Type B pancreatic cell (in vitro differentiated cells): ENCODE results near the gene CRB1. TPM values are rescaled to one million over a fixed set of nuclear protein-coding genes. Genes with fewer than 3 reads are reported as not detected.
A peak's percentile ranks its signal among the peaks of the same experiment; 100 is the strongest.
"Not testable (repeated sequence)": the region's sequence is repeated elsewhere in the genome, so short reads cannot be mapped to it uniquely, and the experiment has no call there.

Source experiments
- DNase-seq: peaks from one replicate; pipeline ENCODE4 v3.0.0; 2021; ENCODE audit warnings: mixed read lengths; ENCODE audit not compliant: unreplicated experiment; ENCODE audit errors: extremely low spot score
- H3K27ac Mint-ChIP-seq: 2 replicates; pipeline ENCODE4 v1.8.0; 2021; ENCODE audit warnings: mild to moderate bottlenecking, mixed read lengths
- H3K27me3 Mint-ChIP-seq: 2 replicates; pipeline ENCODE4 v1.8.0; 2021; ENCODE audit warnings: mixed read lengths
- H3K36me3 Mint-ChIP-seq: 2 replicates; pipeline ENCODE4 v1.8.0; 2021; ENCODE audit warnings: mixed read lengths
- H3K4me1 Mint-ChIP-seq: one replicate; pipeline ENCODE4 v1.8.0; 2021; ENCODE audit warnings: mixed read lengths; ENCODE audit not compliant: unreplicated experiment
- H3K4me3 Mint-ChIP-seq: 2 replicates; pipeline ENCODE4 v1.8.0; 2021; ENCODE audit warnings: mild to moderate bottlenecking, mixed read lengths
- H3K9me3 Mint-ChIP-seq: 2 replicates; pipeline ENCODE4 v1.8.0; 2021; ENCODE audit warnings: mixed read lengths
- CTCF ChIP-seq: fragments of 200-600 bp; sonication (generic); conservative IDR thresholded peaks from 2 replicates; pipeline ENCODE4 v1.5.0; 2021; ENCODE audit warnings: antibody characterized with exemption, mild to moderate bottlenecking
- total RNA-seq: library from RNA; stranded (reverse); gene quantifications from 2 replicates; pipeline ENCODE4 v1.2.1, GENCODE V29; 2021; ENCODE audit warnings: low replicate concordance

The CRB1 gene
- total RNA-seq, 1 donor from 2014 or later, result 5.7 TPM

- Mint-ChIP-seq H3K27me3 (no peaks in the 10 kb centered on the region), H3K4me1 (no peaks in the 10 kb centered on the region), H3K4me3 (no peak overlapping the region), H3K9me3 (no peaks in the 10 kb centered on the region), H3K36me3 (no peaks in the 10 kb centered on the region), H3K27ac (no peak overlapping the region)
- no peak for TF ChIP-seq CTCF
- no peak for DNase-seq
Measured at GRCh38 chr1:197397895-197398294, 129.8 kb downstream of the CRB1 start.

GRCh38 chr1:197399755-197400521, 131.9 kb downstream of the CRB1 start:
- no peak overlapping the region for H3K4me3 Mint-ChIP-seq
- H3K27ac Mint-ChIP-seq, result no peak overlapping the region
- no peak for DNase-seq
- no peaks in the 10 kb centered on the region for H3K27me3 Mint-ChIP-seq
- no peaks in the 10 kb centered on the region for H3K9me3 Mint-ChIP-seq
- H3K36me3 Mint-ChIP-seq, result no peaks in the 10 kb centered on the region
- TF ChIP-seq CTCF, result peak; percentile 70
- no peaks in the 10 kb centered on the region for H3K4me1 Mint-ChIP-seq

GRCh38 chr1:197400522-197400902, 132.5 kb downstream of the CRB1 start:
- H3K36me3 Mint-ChIP-seq, result no peaks in the 10 kb centered on the region
- DNase-seq, result no peak
- H3K27me3 Mint-ChIP-seq, result no peaks in the 10 kb centered on the region
- H3K27ac Mint-ChIP-seq, result no peak overlapping the region
- TF ChIP-seq CTCF, result no peak
- no peak overlapping the region for H3K4me3 Mint-ChIP-seq
- H3K4me1 Mint-ChIP-seq, result no peaks in the 10 kb centered on the region
- H3K9me3 Mint-ChIP-seq, result no peaks in the 10 kb centered on the region

- DNase-seq, result no peak
- TF ChIP-seq CTCF, result no peak
- H3K27ac Mint-ChIP-seq, result no peak overlapping the region
- no peaks in the 10 kb centered on the region for H3K4me1 Mint-ChIP-seq
- no peaks in the 10 kb centered on the region for H3K9me3 Mint-ChIP-seq
- H3K4me3 Mint-ChIP-seq, result no peak overlapping the region
- no peaks in the 10 kb centered on the region for H3K36me3 Mint-ChIP-seq
- no peaks in the 10 kb centered on the region for H3K27me3 Mint-ChIP-seq
Measured at GRCh38 chr1:197402189-197402588, 134.1 kb downstream of the CRB1 start.

- H3K27ac Mint-ChIP-seq, H3K9me3 Mint-ChIP-seq, H3K27me3 Mint-ChIP-seq, H3K4me1 Mint-ChIP-seq, H3K36me3 Mint-ChIP-seq, H3K4me3 Mint-ChIP-seq, DNase-seq: not testable (repeated sequence)
Measured at GRCh38 chr1:197404774-197405173, 136.7 kb downstream of the CRB1 start.

- H3K27me3 Mint-ChIP-seq, H3K4me1 Mint-ChIP-seq, H3K9me3 Mint-ChIP-seq, H3K27ac Mint-ChIP-seq, H3K4me3 Mint-ChIP-seq, H3K36me3 Mint-ChIP-seq, DNase-seq: not testable (repeated sequence)
Measured at GRCh38 chr1:197405614-197406013, 137.6 kb downstream of the CRB1 start.
